ENCODE data around the gene BRK1.
A peak's percentile ranks its signal among the peaks of the same experiment; 100 is the strongest.
"Not testable (repeated sequence)": the region's sequence is repeated elsewhere in the genome, so short reads cannot be mapped to it uniquely, and the experiment has no call there.

The BRK1 gene

GRCh38 chr3:10115326-10116137, at the start of gene BRK1:
Gene BRK1, plus strand, starts transcription at chr3:10115675. Its CDS starts 27 bp downstream, at chr3:10115702.
- peak; percentile 90 for DNase-seq (ENCODE audit: low read depth, low spot score)

GRCh38 chr3:10070077-10070476, 45.4 kb upstream of the BRK1 start:
- not testable (repeated sequence) for DNase-seq (ENCODE audit: low read depth, low spot score)

- no peak for DNase-seq (ENCODE audit: low read depth, low spot score)
Observed at GRCh38 chr3:10074666-10075065, 40.8 kb upstream of the BRK1 start.

- DNase-seq (ENCODE audit: low read depth, low spot score), result no peak
Observed at GRCh38 chr3:10081871-10082270, 33.6 kb upstream of the BRK1 start.

- DNase-seq (ENCODE audit: low read depth, low spot score), result no peak
Observed at GRCh38 chr3:10085738-10086137, 29.7 kb upstream of the BRK1 start.

GRCh38 chr3:10088256-10088655, 27.2 kb upstream of the BRK1 start:
- no peak for DNase-seq (ENCODE audit: low read depth, low spot score)

- DNase-seq (ENCODE audit: low read depth, low spot score), result no peak
Observed at GRCh38 chr3:10090179-10090578, 25.3 kb upstream of the BRK1 start.

GRCh38 chr3:10090774-10091173, 24.7 kb upstream of the BRK1 start:
- not testable (repeated sequence) for DNase-seq (ENCODE audit: low read depth, low spot score)

GRCh38 chr3:10091387-10091786, 24.1 kb upstream of the BRK1 start:
- DNase-seq (ENCODE audit: low read depth, low spot score), result not testable (repeated sequence)

GRCh38 chr3:10093678-10094077, 21.8 kb upstream of the BRK1 start:
- no peak for DNase-seq (ENCODE audit: low read depth, low spot score)

- DNase-seq (ENCODE audit: low read depth, low spot score), result no peak
Observed at GRCh38 chr3:10099041-10099440, 16.4 kb upstream of the BRK1 start.

- DNase-seq (ENCODE audit: low read depth, low spot score), result no peak
Observed at GRCh38 chr3:10106919-10107318, 8.6 kb upstream of the BRK1 start.

- DNase-seq (ENCODE audit: low read depth, low spot score), result no peak
Observed at GRCh38 chr3:10108091-10108490, 7.4 kb upstream of the BRK1 start, which contains the start of gene FANCD2OS. Gene FANCD2OS, minus strand, starts transcription at chr3:10108255. Its CDS starts 3,481 bp downstream, at chr3:10104774.

GRCh38 chr3:10116138-10116460, 624 bp downstream of the BRK1 start:
- DNase-seq (ENCODE audit: low read depth, low spot score), result peak; percentile 0

- DNase-seq (ENCODE audit: low read depth, low spot score), result no peak
Observed at GRCh38 chr3:10116928-10117327, 1.5 kb downstream of the BRK1 start.

GRCh38 chr3:10119376-10119775, 3.9 kb downstream of the BRK1 start:
- DNase-seq (ENCODE audit: low read depth, low spot score), result no peak

- DNase-seq (ENCODE audit: low read depth, low spot score), result no peak
Observed at GRCh38 chr3:10121064-10121463, 5.6 kb downstream of the BRK1 start.

- no peak for DNase-seq (ENCODE audit: low read depth, low spot score)
Observed at GRCh38 chr3:10122724-10123123, 7.2 kb downstream of the BRK1 start.

- not testable (repeated sequence) for DNase-seq (ENCODE audit: low read depth, low spot score)
Observed at GRCh38 chr3:10135872-10136271, 20.4 kb downstream of the BRK1 start.

- DNase-seq (ENCODE audit: low read depth, low spot score), result no peak
Observed at GRCh38 chr3:10136426-10137005, 21.0 kb downstream of the BRK1 start.

- DNase-seq (ENCODE audit: low read depth, low spot score), result no peak
Observed at GRCh38 chr3:10137178-10137577, 21.7 kb downstream of the BRK1 start.

- no peak for DNase-seq (ENCODE audit: low read depth, low spot score)
Observed at GRCh38 chr3:10140996-10141546, 25.6 kb downstream of the BRK1 start.

All from smooth muscle cell of the brain vasculature (primary cell).